ENCODE measurements around the gene INO80D. TPM values are rescaled to one million over a fixed set of nuclear protein-coding genes. Genes with fewer than 3 reads are reported as not detected.

Gene INO80D
- total and polyA plus RNA-seq, 2 of the 13 experiments (the other 11 are each of a cell fraction or from before 2014, with no cell fraction given): 7.6 to 7.9 TPM

- TF ChIP-seq ZNF781 (CRISPR knock-in tag; IDR thresholded peaks at IDR 0.05; ENCODE audit: borderline replicate concordance, not compliant biosample characterization) (peak; percentile 37), ZNF660 (CRISPR knock-in tag; IDR thresholded peaks at IDR 0.05; ENCODE audit: borderline replicate concordance, low read depth) (no peak), ZNF891 (CRISPR knock-in tag; IDR thresholded peaks at IDR 0.05) (0 out of 2 replicates have a peak, but pooled peaks have one; percentile 28), GABPB1 (CRISPR knock-in tag; IDR thresholded peaks at IDR 0.05) (peak; percentile 24), ONECUT2 (CRISPR knock-in tag; IDR thresholded peaks at IDR 0.05) (no peak), SP4 (CRISPR knock-in tag; IDR thresholded peaks at IDR 0.05) (no peak), PCBP1 (IDR thresholded peaks at IDR 0.05; ENCODE audit: borderline replicate concordance, low read depth, low read length) (no peak), MED13 (CRISPR knock-in tag; IDR thresholded peaks at IDR 0.05) (peak; percentile 35; the same call in 1 of the 2 replicates), DNMT1 (CRISPR knock-in tag; IDR thresholded peaks at IDR 0.05) (no peak), KLF11 (CRISPR knock-in tag; IDR thresholded peaks at IDR 0.05) (no peak), ELF1 (CRISPR knock-in tag; IDR thresholded peaks at IDR 0.05) (no peak), REL (CRISPR knock-in tag; conservative IDR thresholded peaks at IDR 0.05) (no peak), ZFX (CRISPR knock-in tag; IDR thresholded peaks at IDR 0.05; ENCODE audit: low read depth) (0 out of 2 replicates have a peak, but pooled peaks have one; percentile 15), ATAD3A (CRISPR knock-in tag; IDR thresholded peaks at IDR 0.05) (no peak), PHF8 (CRISPR knock-in tag; IDR thresholded peaks at IDR 0.05) (peak; percentile 31), HNF4G (IDR thresholded peaks at IDR 0.05; ENCODE audit: borderline replicate concordance, low read depth, low read length) (no peak), HNF4G (CRISPR knock-in tag; IDR thresholded peaks at IDR 0.05; ENCODE audit: borderline replicate concordance, low read depth) (no peak)
- TF ChIP-seq, protein P1, sequence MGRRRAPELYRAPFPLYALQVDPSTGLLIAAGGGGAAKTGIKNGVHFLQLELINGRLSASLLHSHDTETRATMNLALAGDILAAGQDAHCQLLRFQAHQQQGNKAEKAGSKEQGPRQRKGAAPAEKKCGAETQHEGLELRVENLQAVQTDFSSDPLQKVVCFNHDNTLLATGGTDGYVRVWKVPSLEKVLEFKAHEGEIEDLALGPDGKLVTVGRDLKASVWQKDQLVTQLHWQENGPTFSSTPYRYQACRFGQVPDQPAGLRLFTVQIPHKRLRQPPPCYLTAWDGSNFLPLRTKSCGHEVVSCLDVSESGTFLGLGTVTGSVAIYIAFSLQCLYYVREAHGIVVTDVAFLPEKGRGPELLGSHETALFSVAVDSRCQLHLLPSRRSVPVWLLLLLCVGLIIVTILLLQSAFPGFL (CRISPR knock-in tag; IDR thresholded peaks at IDR 0.05): no peak
- TF ChIP-seq, protein P2, sequence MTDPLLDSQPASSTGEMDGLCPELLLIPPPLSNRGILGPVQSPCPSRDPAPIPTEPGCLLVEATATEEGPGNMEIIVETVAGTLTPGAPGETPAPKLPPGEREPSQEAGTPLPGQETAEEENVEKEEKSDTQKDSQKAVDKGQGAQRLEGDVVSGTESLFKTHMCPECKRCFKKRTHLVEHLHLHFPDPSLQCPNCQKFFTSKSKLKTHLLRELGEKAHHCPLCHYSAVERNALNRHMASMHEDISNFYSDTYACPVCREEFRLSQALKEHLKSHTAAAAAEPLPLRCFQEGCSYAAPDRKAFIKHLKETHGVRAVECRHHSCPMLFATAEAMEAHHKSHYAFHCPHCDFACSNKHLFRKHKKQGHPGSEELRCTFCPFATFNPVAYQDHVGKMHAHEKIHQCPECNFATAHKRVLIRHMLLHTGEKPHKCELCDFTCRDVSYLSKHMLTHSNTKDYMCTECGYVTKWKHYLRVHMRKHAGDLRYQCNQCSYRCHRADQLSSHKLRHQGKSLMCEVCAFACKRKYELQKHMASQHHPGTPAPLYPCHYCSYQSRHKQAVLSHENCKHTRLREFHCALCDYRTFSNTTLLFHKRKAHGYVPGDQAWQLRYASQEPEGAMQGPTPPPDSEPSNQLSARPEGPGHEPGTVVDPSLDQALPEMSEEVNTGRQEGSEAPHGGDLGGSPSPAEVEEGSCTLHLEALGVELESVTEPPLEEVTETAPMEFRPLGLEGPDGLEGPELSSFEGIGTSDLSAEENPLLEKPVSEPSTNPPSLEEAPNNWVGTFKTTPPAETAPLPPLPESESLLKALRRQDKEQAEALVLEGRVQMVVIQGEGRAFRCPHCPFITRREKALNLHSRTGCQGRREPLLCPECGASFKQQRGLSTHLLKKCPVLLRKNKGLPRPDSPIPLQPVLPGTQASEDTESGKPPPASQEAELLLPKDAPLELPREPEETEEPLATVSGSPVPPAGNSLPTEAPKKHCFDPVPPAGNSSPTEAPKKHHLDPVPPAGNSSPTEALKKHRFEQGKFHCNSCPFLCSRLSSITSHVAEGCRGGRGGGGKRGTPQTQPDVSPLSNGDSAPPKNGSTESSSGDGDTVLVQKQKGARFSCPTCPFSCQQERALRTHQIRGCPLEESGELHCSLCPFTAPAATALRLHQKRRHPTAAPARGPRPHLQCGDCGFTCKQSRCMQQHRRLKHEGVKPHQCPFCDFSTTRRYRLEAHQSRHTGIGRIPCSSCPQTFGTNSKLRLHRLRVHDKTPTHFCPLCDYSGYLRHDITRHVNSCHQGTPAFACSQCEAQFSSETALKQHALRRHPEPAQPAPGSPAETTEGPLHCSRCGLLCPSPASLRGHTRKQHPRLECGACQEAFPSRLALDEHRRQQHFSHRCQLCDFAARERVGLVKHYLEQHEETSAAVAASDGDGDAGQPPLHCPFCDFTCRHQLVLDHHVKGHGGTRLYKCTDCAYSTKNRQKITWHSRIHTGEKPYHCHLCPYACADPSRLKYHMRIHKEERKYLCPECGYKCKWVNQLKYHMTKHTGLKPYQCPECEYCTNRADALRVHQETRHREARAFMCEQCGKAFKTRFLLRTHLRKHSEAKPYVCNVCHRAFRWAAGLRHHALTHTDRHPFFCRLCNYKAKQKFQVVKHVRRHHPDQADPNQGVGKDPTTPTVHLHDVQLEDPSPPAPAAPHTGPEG (CRISPR knock-in tag; IDR thresholded peaks at IDR 0.05): peak; percentile 76; the same call in 1 of the 2 replicates
- TF ChIP-seq, protein P3, sequence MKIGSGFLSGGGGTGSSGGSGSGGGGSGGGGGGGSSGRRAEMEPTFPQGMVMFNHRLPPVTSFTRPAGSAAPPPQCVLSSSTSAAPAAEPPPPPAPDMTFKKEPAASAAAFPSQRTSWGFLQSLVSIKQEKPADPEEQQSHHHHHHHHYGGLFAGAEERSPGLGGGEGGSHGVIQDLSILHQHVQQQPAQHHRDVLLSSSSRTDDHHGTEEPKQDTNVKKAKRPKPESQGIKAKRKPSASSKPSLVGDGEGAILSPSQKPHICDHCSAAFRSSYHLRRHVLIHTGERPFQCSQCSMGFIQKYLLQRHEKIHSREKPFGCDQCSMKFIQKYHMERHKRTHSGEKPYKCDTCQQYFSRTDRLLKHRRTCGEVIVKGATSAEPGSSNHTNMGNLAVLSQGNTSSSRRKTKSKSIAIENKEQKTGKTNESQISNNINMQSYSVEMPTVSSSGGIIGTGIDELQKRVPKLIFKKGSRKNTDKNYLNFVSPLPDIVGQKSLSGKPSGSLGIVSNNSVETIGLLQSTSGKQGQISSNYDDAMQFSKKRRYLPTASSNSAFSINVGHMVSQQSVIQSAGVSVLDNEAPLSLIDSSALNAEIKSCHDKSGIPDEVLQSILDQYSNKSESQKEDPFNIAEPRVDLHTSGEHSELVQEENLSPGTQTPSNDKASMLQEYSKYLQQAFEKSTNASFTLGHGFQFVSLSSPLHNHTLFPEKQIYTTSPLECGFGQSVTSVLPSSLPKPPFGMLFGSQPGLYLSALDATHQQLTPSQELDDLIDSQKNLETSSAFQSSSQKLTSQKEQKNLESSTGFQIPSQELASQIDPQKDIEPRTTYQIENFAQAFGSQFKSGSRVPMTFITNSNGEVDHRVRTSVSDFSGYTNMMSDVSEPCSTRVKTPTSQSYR (CRISPR knock-in tag; IDR thresholded peaks at IDR 0.05; ENCODE audit: borderline replicate concordance): no peak
These were observed 868 bp downstream of the INO80D start (continued) for GRCh38 chr2:206084870-206085741.

All from HepG2 (cell line).